OCI-LY3 (cell line): ENCODE measurements around the gene NDC1.

Source experiments
- EZH2phosphoT487 ChIP-seq: fragments of 200-600 bp; shearing (Covaris generic); IDR thresholded peaks from 2 replicates; pipeline ENCODE4 v1.6.1; 2018; ENCODE audit warnings: antibody characterized with exemption, mixed run types, low read depth
- TF ChIP-seq, protein P1 (sequence below): fragments of 200-600, 300-600 bp; sonication (generic); IDR thresholded peaks from 2 replicates; pipeline ENCODE4 v1.5.1; 2014; ENCODE audit warnings: antibody characterized with exemption, low read length, low read depth

DNA sequence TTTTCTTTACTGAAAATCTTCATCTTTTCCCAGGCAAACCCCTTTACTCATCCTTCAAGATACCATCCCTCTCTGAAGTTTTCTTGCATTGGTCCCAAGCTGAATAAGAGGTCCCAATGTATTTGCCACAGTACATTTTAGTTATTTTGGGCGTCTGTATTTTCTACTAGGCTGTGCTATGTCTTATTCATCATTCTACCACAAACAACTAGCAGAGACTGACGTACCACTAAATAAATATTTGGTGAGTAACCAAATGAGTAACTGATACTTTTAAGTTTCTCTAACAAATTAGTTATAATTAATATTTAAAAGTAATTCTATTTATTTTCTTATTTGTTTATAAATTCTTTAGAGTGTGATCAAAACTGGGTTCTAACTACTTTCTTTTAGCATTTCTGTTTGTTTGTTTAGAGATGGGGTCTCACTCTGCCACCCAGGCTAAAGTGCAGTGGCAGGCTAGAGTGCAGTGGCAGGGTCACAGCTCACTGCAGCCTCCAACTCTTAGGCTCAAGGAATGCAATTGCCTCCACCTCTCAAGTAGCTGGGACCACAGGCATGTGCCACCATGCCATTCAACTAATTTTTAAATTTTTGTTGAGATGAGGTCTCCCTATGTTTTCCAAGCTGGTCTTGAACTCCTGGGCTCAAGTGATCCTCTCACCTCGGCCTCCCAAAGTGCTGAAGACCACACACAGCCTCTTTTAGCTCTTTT is 33.1 kb downstream of the NDC1 start:
- TF ChIP-seq EZH2phosphoT487, result no peak
- TF ChIP-seq, protein P1, sequence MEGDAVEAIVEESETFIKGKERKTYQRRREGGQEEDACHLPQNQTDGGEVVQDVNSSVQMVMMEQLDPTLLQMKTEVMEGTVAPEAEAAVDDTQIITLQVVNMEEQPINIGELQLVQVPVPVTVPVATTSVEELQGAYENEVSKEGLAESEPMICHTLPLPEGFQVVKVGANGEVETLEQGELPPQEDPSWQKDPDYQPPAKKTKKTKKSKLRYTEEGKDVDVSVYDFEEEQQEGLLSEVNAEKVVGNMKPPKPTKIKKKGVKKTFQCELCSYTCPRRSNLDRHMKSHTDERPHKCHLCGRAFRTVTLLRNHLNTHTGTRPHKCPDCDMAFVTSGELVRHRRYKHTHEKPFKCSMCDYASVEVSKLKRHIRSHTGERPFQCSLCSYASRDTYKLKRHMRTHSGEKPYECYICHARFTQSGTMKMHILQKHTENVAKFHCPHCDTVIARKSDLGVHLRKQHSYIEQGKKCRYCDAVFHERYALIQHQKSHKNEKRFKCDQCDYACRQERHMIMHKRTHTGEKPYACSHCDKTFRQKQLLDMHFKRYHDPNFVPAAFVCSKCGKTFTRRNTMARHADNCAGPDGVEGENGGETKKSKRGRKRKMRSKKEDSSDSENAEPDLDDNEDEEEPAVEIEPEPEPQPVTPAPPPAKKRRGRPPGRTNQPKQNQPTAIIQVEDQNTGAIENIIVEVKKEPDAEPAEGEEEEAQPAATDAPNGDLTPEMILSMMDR, result no peak
